BLaER1 (cell line): Measurements from ENCODE around the gene SCAPER.
A peak's percentile ranks its signal among the peaks of the same experiment; 100 is the strongest.

Source experiments
- H3K27ac ChIP-seq: shearing (Covaris generic); formaldehyde crosslinking; 2 replicates; pipeline ENCODE4 v1.8.1; 2022
- H3K27me3 ChIP-seq: shearing (Covaris generic); formaldehyde crosslinking; 2 replicates; pipeline ENCODE4 v1.8.1; 2022
- H3K36me3 ChIP-seq: shearing (Covaris generic); formaldehyde crosslinking; 2 replicates; pipeline ENCODE4 v1.8.1; 2022
- H3K4me1 ChIP-seq: shearing (Covaris generic); formaldehyde crosslinking; 2 replicates; pipeline ENCODE4 v1.8.1; 2022
- H3K4me2 ChIP-seq: shearing (Covaris generic); formaldehyde crosslinking; 2 replicates; pipeline ENCODE4 v1.8.1; 2022
- H3K4me3 ChIP-seq: shearing (Covaris generic); formaldehyde crosslinking; 2 replicates; pipeline ENCODE4 v1.8.1; 2022
- H3K9ac ChIP-seq: shearing (Covaris generic); formaldehyde crosslinking; 2 replicates; pipeline ENCODE4 v1.8.1; 2022
- H3K9me3 ChIP-seq: shearing (Covaris generic); formaldehyde crosslinking; 2 replicates; pipeline ENCODE4 v1.8.1; 2022
- H4K20me1 ChIP-seq: shearing (Covaris generic); formaldehyde crosslinking; 2 replicates; pipeline ENCODE4 v1.8.1; 2022
- Cebpa-rat ChIP-seq: shearing (Covaris generic); IDR thresholded peaks from 2 replicates; pipeline ENCODE4 v1.8.1; 2022

Gene SCAPER

DNA sequence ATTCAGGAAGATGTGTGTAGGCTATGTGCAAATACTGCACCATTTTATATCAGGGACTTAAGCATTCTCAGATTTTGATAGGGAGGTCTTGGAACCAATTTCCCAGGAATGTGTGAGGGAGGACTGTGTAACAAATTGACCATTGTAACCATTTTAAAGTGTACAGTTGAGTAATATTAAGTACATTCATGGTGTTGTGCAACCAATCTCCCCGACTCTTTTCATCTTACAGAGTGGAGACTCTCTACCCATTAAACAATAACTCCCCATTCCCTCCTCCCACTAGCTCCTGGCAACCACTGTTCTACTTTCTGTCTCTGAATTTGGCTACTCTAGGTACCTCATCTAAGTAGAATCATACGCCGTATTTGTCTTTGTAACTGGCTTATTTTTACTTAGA is 31.5 kb upstream of the SCAPER start:
- Histone ChIP-seq H4K20me1 (peaks cover 37% of the 10 kb centered on the region), H3K4me1 (peaks cover 41% of the 10 kb centered on the region), H3K27ac (no peak overlapping the region), H3K4me2 (no peak overlapping the region), H3K36me3 (peaks cover 35% of the 10 kb centered on the region), H3K9ac (no peak overlapping the region), H3K9me3 (no peaks in the 10 kb centered on the region), H3K27me3 (no peaks in the 10 kb centered on the region), H3K4me3 (no peak overlapping the region)
- no peak for TF ChIP-seq Cebpa-rat

- H3K27ac ChIP-seq, result no peak overlapping the region
- no peak for TF ChIP-seq Cebpa-rat
- H3K36me3 ChIP-seq, result peaks cover 35% of the 10 kb centered on the region
- peak overlapping the region; percentile 53 for H3K4me2 ChIP-seq
- no peak overlapping the region for H3K9ac ChIP-seq
- H4K20me1 ChIP-seq, result peaks cover 32% of the 10 kb centered on the region
- H3K4me1 ChIP-seq, result peaks cover 47% of the 10 kb centered on the region
- H3K9me3 ChIP-seq, result no peaks in the 10 kb centered on the region
- no peak overlapping the region for H3K4me3 ChIP-seq
- H3K27me3 ChIP-seq, result no peaks in the 10 kb centered on the region
Observed at GRCh38 chr15:76935620-76936019, 30.5 kb upstream of the SCAPER start.

DNA sequence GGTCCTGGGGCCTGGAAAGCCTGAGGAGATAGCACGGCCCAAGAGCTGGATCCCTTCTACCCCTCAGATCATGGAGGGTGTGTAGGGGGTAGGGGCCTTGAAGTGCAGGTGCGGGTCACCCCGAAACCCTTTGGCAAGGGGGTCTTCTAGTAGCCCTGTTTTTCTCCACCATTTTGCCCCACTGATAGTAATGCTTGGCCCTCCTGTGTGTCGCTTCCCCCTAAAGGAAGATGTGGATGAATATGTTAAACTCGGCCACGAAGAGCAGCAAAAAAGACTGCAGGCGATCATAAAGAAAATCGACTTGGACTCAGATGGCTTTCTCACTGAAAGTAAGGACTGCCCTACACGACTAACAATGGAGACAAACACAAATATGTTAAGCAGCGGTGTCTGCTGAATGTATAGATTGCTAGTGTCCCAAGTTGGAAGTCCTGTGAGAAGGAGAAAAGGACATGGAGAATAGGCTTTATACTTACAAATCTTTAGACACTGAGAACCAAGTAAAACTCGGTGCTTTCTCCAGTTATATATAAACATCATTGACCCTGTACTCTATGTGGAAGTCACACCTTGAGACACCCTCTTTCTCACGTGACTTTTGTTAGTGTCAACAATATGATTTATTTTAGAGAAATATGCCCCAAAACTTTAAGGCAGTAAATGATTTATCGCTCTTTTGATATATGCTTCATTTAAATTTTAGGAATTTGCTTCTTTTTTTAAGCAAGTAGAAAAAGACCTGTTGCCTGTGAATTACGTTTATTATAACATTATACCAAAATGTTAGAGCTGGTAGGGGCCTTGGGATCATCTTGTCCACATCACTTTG is 27.2 kb upstream of the SCAPER start:
- peak overlapping the region; percentile 87 for H3K9ac ChIP-seq
- no peaks in the 10 kb centered on the region for H3K9me3 ChIP-seq
- H4K20me1 ChIP-seq, result peaks cover 24% of the 10 kb centered on the region
- no peak for TF ChIP-seq Cebpa-rat
- H3K27me3 ChIP-seq, result no peaks in the 10 kb centered on the region
- peak overlapping the region; percentile 94 for H3K4me3 ChIP-seq
- H3K27ac ChIP-seq, result peak overlapping the region; percentile 89
- H3K4me1 ChIP-seq, result peaks cover 48% of the 10 kb centered on the region
- H3K4me2 ChIP-seq, result peak overlapping the region; percentile 89
- H3K36me3 ChIP-seq, result peaks cover 23% of the 10 kb centered on the region

DNA sequence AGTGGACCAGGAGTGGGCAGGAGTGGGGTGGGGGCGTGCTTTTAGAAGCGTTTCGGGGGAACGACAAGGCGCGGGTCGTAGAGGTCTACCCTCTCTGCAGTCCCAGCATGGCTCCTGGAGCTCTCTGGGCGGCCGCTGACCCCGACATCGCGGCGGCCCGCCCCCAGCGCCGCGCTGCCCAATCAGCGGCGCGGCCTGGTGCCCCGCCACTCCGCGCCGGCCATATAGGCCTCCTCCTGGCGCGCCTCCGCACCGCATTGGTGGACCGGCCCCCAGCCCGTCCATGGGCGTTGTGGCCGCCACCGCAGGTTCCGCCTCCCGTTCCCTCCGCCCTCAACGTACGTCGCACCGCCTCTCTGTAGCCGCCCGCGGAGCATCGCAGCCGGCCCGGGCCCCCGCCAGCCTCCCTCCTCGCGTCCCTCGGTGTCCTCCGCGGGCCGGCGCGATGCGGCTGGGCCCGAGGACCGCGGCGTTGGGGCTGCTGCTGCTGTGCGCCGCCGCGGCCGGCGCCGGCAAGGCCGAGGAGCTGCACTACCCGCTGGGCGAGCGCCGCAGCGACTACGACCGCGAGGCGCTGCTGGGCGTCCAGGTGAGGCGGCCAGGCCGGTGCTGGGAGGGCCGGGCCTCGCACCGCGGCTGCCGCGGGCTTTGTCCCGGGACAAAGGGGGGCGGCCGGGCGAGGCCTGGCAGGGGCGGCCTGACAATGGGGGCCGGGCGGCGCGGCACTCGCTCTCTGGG is 26.4 kb upstream of the SCAPER start, which contains the start of gene RCN2:
RCN2 (plus strand) TSS at position 353 of the 738 bp plus-strand sequence; CDS start at position 446, 93 bp downstream.
- peaks cover 17% of the 10 kb centered on the region for H4K20me1 ChIP-seq
- no peaks in the 10 kb centered on the region for H3K27me3 ChIP-seq
- no peaks in the 10 kb centered on the region for H3K9me3 ChIP-seq
- peak within 1 kb of the TSS; percentile 87 for H3K9ac ChIP-seq
- peak within 1 kb of the TSS; percentile 94 for H3K4me3 ChIP-seq
- TF ChIP-seq Cebpa-rat, result no peak
- peak within 1 kb of the TSS; percentile 89 for H3K4me2 ChIP-seq
- H3K4me1 ChIP-seq, result peaks cover 48% of the 10 kb centered on the region
- H3K36me3 ChIP-seq, result peaks cover 15% of the 10 kb centered on the region
- peak within 1 kb of the TSS; percentile 89 for H3K27ac ChIP-seq

- Histone ChIP-seq H3K4me2 (peak overlapping the region; percentile 85), H3K27me3 (no peaks in the 10 kb centered on the region), H3K4me1 (peaks cover 45% of the 10 kb centered on the region), H3K9ac (peak overlapping the region; percentile 87), H3K9me3 (no peaks in the 10 kb centered on the region), H4K20me1 (peaks cover 13% of the 10 kb centered on the region), H3K4me3 (peak overlapping the region; percentile 94), H3K27ac (peak overlapping the region; percentile 63; the same call in 1 of the 2 replicates), H3K36me3 (peaks cover 12% of the 10 kb centered on the region; the same call in 1 of the 2 replicates)
- TF ChIP-seq Cebpa-rat, result no peak
Observed at GRCh38 chr15:76930831-76931396, 25.8 kb upstream of the SCAPER start.

GRCh38 chr15:76929011-76929760 is 24.0 kb upstream of the SCAPER start:
- no peaks in the 10 kb centered on the region for H3K27me3 ChIP-seq
- peaks cover 27% of the 10 kb centered on the region for H3K4me1 ChIP-seq
- no peak overlapping the region for H3K9ac ChIP-seq
- H3K9me3 ChIP-seq, result no peaks in the 10 kb centered on the region
- no peak overlapping the region for H3K27ac ChIP-seq
- H3K4me3 ChIP-seq, result no peak overlapping the region
- H3K36me3 ChIP-seq, result peaks cover 10% of the 10 kb centered on the region; the same call in 1 of the 2 replicates
- TF ChIP-seq Cebpa-rat, result no peak
- no peaks in the 10 kb centered on the region for H4K20me1 ChIP-seq
- no peak overlapping the region for H3K4me2 ChIP-seq

- peaks cover 17% of the 10 kb centered on the region for H3K4me1 ChIP-seq
- no peak overlapping the region for H3K4me2 ChIP-seq
- H3K27me3 ChIP-seq, result no peaks in the 10 kb centered on the region
- H4K20me1 ChIP-seq, result no peaks in the 10 kb centered on the region
- H3K36me3 ChIP-seq, result peaks cover under 1% of the 10 kb centered on the region; the same call in 1 of the 2 replicates
- TF ChIP-seq Cebpa-rat, result no peak
- H3K27ac ChIP-seq, result no peak overlapping the region
- H3K9me3 ChIP-seq, result no peaks in the 10 kb centered on the region
- no peak overlapping the region for H3K9ac ChIP-seq
- H3K4me3 ChIP-seq, result no peak overlapping the region
Observed at GRCh38 chr15:76928201-76928600, 23.1 kb upstream of the SCAPER start.

GRCh38 chr15:76916369-76916768 is 11.2 kb upstream of the SCAPER start:
- Histone ChIP-seq H3K4me2 (no peak overlapping the region), H3K27ac (no peak overlapping the region), H3K4me1 (no peaks in the 10 kb centered on the region), H3K36me3 (no peaks in the 10 kb centered on the region), H4K20me1 (no peaks in the 10 kb centered on the region), H3K4me3 (no peak overlapping the region), H3K9ac (no peak overlapping the region), H3K27me3 (no peaks in the 10 kb centered on the region), H3K9me3 (no peaks in the 10 kb centered on the region)
- TF ChIP-seq Cebpa-rat, result no peak

- no peak overlapping the region for H3K27ac ChIP-seq
- no peak overlapping the region for H3K9ac ChIP-seq
- H3K36me3 ChIP-seq, result no peaks in the 10 kb centered on the region
- no peaks in the 10 kb centered on the region for H4K20me1 ChIP-seq
- no peaks in the 10 kb centered on the region for H3K27me3 ChIP-seq
- TF ChIP-seq Cebpa-rat, result no peak
- no peak overlapping the region for H3K4me3 ChIP-seq
- no peaks in the 10 kb centered on the region for H3K4me1 ChIP-seq
- H3K4me2 ChIP-seq, result no peak overlapping the region
- H3K9me3 ChIP-seq, result no peaks in the 10 kb centered on the region
Observed at GRCh38 chr15:76913737-76914136, 8.6 kb upstream of the SCAPER start.
